HUES48 (cell line): Measurements from ENCODE around the gene KRTAP1-3.

ENCODE experiments used
- H3K27ac ChIP-seq: one replicate; pipeline ENCODE4 v1.7.0; 2013; ENCODE audit warnings: low read depth, low read length, inconsistent platforms
- H3K27me3 ChIP-seq: 2 replicates; pipeline ENCODE4 v1.6.1; 2013; ENCODE audit warnings: mild to moderate bottlenecking, low read length; ENCODE audit not compliant: control insufficient read depth, insufficient read depth
- H3K36me3 ChIP-seq: 2 replicates; pipeline ENCODE4 v1.6.1; 2013; ENCODE audit warnings: low read length; ENCODE audit not compliant: control insufficient read depth, insufficient read depth
- H3K4me1 ChIP-seq: 2 replicates; pipeline ENCODE4 v1.6.1; 2013; ENCODE audit warnings: mild to moderate bottlenecking, low read length; ENCODE audit not compliant: control insufficient read depth, insufficient read depth
- H3K4me3 ChIP-seq: 2 replicates; pipeline ENCODE4 v1.5.1; 2013; ENCODE audit warnings: mild to moderate bottlenecking, low read depth, low read length
- H3K9ac ChIP-seq: 2 replicates; pipeline ENCODE4 v1.6.1; 2013; ENCODE audit warnings: mild to moderate bottlenecking, low read depth, low read length, moderate library complexity
- H3K9me3 ChIP-seq: 2 replicates; pipeline ENCODE4 v1.6.1; 2013; ENCODE audit warnings: low read length; ENCODE audit not compliant: control insufficient read depth, insufficient read depth

The KRTAP1-3 gene

GRCh38 chr17:40992666-40993065 is 42.0 kb downstream of the KRTAP1-3 start:
- H3K27ac ChIP-seq: no peak overlapping the region
- no peaks in the 10 kb centered on the region for H3K27me3 ChIP-seq
- no peak overlapping the region for H3K4me3 ChIP-seq
- no peak overlapping the region for H3K9ac ChIP-seq
- H3K4me1 ChIP-seq: no peaks in the 10 kb centered on the region
- no peaks in the 10 kb centered on the region for H3K9me3 ChIP-seq
- H3K36me3 ChIP-seq: no peaks in the 10 kb centered on the region

GRCh38 chr17:40986920-40987319 is 47.8 kb downstream of the KRTAP1-3 start:
- no peak overlapping the region for H3K4me3 ChIP-seq
- no peak overlapping the region for H3K9ac ChIP-seq
- no peak overlapping the region for H3K27ac ChIP-seq
- H3K4me1 ChIP-seq: no peaks in the 10 kb centered on the region
- H3K9me3 ChIP-seq: no peaks in the 10 kb centered on the region
- no peaks in the 10 kb centered on the region for H3K27me3 ChIP-seq
- H3K36me3 ChIP-seq: no peaks in the 10 kb centered on the region

GRCh38 chr17:40984226-40984625 is 50.4 kb downstream of the KRTAP1-3 start, which contains the start of gene KRT40:
TSS of gene KRT40 (minus strand) at chr17:40984326. CDS start at chr17:40984273, 53 bp downstream.
- H3K4me1 ChIP-seq: peaks cover 9% of the 10 kb centered on the region; the same call in 1 of the 2 replicates
- no peaks in the 10 kb centered on the region for H3K36me3 ChIP-seq
- H3K27ac ChIP-seq: no peak within 1 kb of the TSS
- H3K9ac ChIP-seq: no peak within 1 kb of the TSS
- H3K27me3 ChIP-seq: no peaks in the 10 kb centered on the region
- no peak within 1 kb of the TSS for H3K4me3 ChIP-seq
- H3K9me3 ChIP-seq: no peaks in the 10 kb centered on the region
